GM12878 (cell line): ENCODE measurements around the gene STX16. TPM values are rescaled to one million over a fixed set of nuclear protein-coding genes. Genes with fewer than 3 reads are reported as not detected.

ENCODE experiments used
- ATAC-seq: fragments of 200-7000 bp; cut with Tn5 transposase; 3 replicates; pipeline ENCODE4 v1.9.1; 2020; ENCODE audit warnings: mild to moderate bottlenecking, moderate library complexity
- BruUV-seq: library from RNA; stranded (reverse); fragments of 400-500 nt; replicated peaks from 2 replicates; lab custom pipeline; 2021; lab: Mats Ljungman, UMichigan
- CTCF ChIA-PET: fragments of 300-600 bp; sonication (Branson Sonifier 250); formaldehyde crosslinking; extraction: SDS; loops from one replicate; lab custom pipeline; 2021; ENCODE audit warnings: inconsistent platforms; lab: Yijun Ruan, JAX
- POLR2A ChIA-PET: fragments of 350-600 bp; formaldehyde crosslinking; extraction: SDS; loops from one replicate; lab custom pipeline; 2021; ENCODE audit warnings: inconsistent platforms; lab: Charles Lee
- RAD21 ChIA-PET: fragments of 300-600 bp; sonication (Branson Sonifier 250); formaldehyde crosslinking; loops from one replicate; lab custom pipeline; 2023; ENCODE audit warnings: antibody characterized with exemption; ENCODE audit not compliant: unreplicated experiment; lab: Charles Lee
- SMC1A ChIA-PET: fragments of 300-600 bp; sonication (Branson Sonifier 250); formaldehyde crosslinking; loops from one replicate; lab custom pipeline; 2023; ENCODE audit not compliant: unreplicated experiment, uncharacterized antibody; lab: Charles Lee
- DNase-seq: peaks from one replicate; pipeline ENCODE4 v3.0.0-alpha.2; 2011; ENCODE audit warnings: low read depth, low spot score
- FAIRE-seq: peaks from 3 replicates; lab custom pipeline; 2011; peaks lifted over from hg19 to GRCh38; lab: Jason Lieb, UNC
- H2AFZ ChIP-seq: 2 replicates; pipeline ENCODE4 v1.6.0; 2011; ENCODE audit warnings: low read depth, low read length, control low read depth; ENCODE audit not compliant: control insufficient read depth
- H3K27ac ChIP-seq: 2 replicates; pipeline ENCODE4 v1.5.1; 2011; ENCODE audit warnings: control low read depth; ENCODE audit not compliant: control insufficient read depth, insufficient read depth
- H3K27me3 ChIP-seq, 2 experiments: replicated peaks in 1 of 2; 2 replicates each; pipeline versions ENCODE4 v1.6.0 to v1.6.1; 2011; ENCODE audit warnings: low read length in 1 of 2; ENCODE audit not compliant: control insufficient read depth in 2 of 2, insufficient read depth in 2 of 2
- H3K36me3 ChIP-seq, 2 experiments: 2 replicates each; pipeline ENCODE4 v1.5.1; 2011; ENCODE audit warnings: low read length in 1 of 2; ENCODE audit not compliant: control insufficient read depth in 2 of 2, insufficient read depth in 2 of 2
- H3K4me1 ChIP-seq: 2 replicates; pipeline ENCODE4 v1.6.1; 2011; ENCODE audit warnings: mild to moderate bottlenecking, low read length, moderate library complexity, mixed read lengths; ENCODE audit not compliant: control insufficient read depth, insufficient read depth
- H3K4me2 ChIP-seq: 2 replicates; pipeline ENCODE4 v1.6.0; 2011; ENCODE audit warnings: control low read depth; ENCODE audit not compliant: control insufficient read depth, insufficient read depth
- H3K4me3 ChIP-seq: fragments of 200-600 bp; sonication (generic); 2 replicates; pipeline ENCODE4 v1.5.1; 2016
- H3K79me2 ChIP-seq: 2 replicates; pipeline ENCODE4 v1.6.0; 2011; ENCODE audit warnings: low read length; ENCODE audit not compliant: control insufficient read depth, insufficient read depth
- H3K9ac ChIP-seq: 2 replicates; pipeline ENCODE4 v1.8.0; 2011; ENCODE audit warnings: low read length, control low read depth, mixed read lengths; ENCODE audit not compliant: control insufficient read depth, insufficient read depth
- H3K9me3 ChIP-seq: replicated peaks from 3 replicates; pipeline ENCODE4 v1.5.1; 2011; ENCODE audit warnings: mild to moderate bottlenecking, low read length; ENCODE audit not compliant: control insufficient read depth, insufficient read depth
- H4K20me1 ChIP-seq: 2 replicates; pipeline ENCODE4 v1.6.0; 2011; ENCODE audit not compliant: control insufficient read depth, insufficient read depth
- BCL3 ChIP-seq: IDR thresholded peaks from 2 replicates; pipeline ENCODE4 v1.6.1; 2011; ENCODE audit warnings: borderline replicate concordance, low read depth, mild to moderate bottlenecking, moderate library complexity, low read length; ENCODE audit not compliant: insufficient read depth, poor library complexity, severe bottlenecking
- BHLHE40 ChIP-seq, 2 experiments: fragments of 450-650 bp in 1 of 2; IDR thresholded peaks; 2 replicates each; pipeline ENCODE4 v1.6.1; 2011 to 2017; ENCODE audit warnings: low read depth in 2 of 2, borderline replicate concordance in 1 of 2, improper control_type of control experiment in 1 of 2, low read length in 1 of 2, mild to moderate bottlenecking in 1 of 2
- BRCA1 ChIP-seq: IDR thresholded peaks from 2 replicates; pipeline ENCODE4 v1.6.1; 2011; ENCODE audit warnings: low read depth, low read length, improper control_type of control experiment
- CTCF ChIP-seq, 3 experiments: IDR thresholded peaks in 2 of 3; conservative IDR thresholded peaks in 1 of 3; 2 replicates each; pipeline ENCODE4 v1.5.1; 2011; ENCODE audit warnings: low read depth in 3 of 3, low read length in 3 of 3, mild to moderate bottlenecking in 3 of 3, control low read depth in 2 of 3, moderate library complexity in 2 of 3, inconsistent platforms in 1 of 3, mixed read lengths in 1 of 3; ENCODE audit not compliant: control insufficient read depth in 2 of 3, insufficient read depth in 1 of 3; ENCODE audit errors: extremely low read depth in 1 of 3
- DPF2 ChIP-seq: fragments of 450-650 bp; IDR thresholded peaks from 2 replicates; pipeline ENCODE4 v1.6.1; 2017; ENCODE audit warnings: mild to moderate bottlenecking
- EGR1 ChIP-seq, 2 experiments: IDR thresholded peaks; 1 replicate in 1 of 2; 2 replicates in 1 of 2; pipeline ENCODE4 v1.6.1; 2011 to 2012; ENCODE audit warnings: low read depth in 2 of 2, low read length in 2 of 2, borderline replicate concordance in 1 of 2, mild to moderate bottlenecking in 1 of 2, moderate library complexity in 1 of 2
- EP300 ChIP-seq, 2 experiments: fragments of 150-350 bp in 1 of 2; IDR thresholded peaks; 2 replicates each; pipeline ENCODE4 v1.6.1; 2011 to 2012; ENCODE audit warnings: low read depth in 2 of 2, low read length in 2 of 2, borderline replicate concordance in 1 of 2, improper control_type of control experiment in 1 of 2, inconsistent platforms in 1 of 2; ENCODE audit not compliant: control insufficient read depth in 1 of 2
- HDAC2 ChIP-seq: fragments of 200-600 bp; sonication (generic); IDR thresholded peaks from 2 replicates; pipeline ENCODE4 v1.6.1; 2017
- HDGF ChIP-seq: fragments of 450-650 bp; IDR thresholded peaks from 2 replicates; pipeline ENCODE4 v1.6.1; 2016; ENCODE audit warnings: antibody characterized with exemption
- JUNB ChIP-seq: IDR thresholded peaks from 2 replicates; pipeline ENCODE4 v1.6.1; 2016; ENCODE audit warnings: antibody characterized with exemption, mild to moderate bottlenecking
- PML ChIP-seq: IDR thresholded peaks from 2 replicates; pipeline ENCODE4 v1.6.1; 2012; ENCODE audit warnings: low read length, inconsistent platforms
- POLR2AphosphoS2 ChIP-seq: IDR thresholded peaks from 2 replicates; pipeline ENCODE4 v1.6.1; 2011; ENCODE audit warnings: low read depth, mild to moderate bottlenecking, low read length, improper control_type of control experiment, moderate library complexity
- POU2F2 ChIP-seq: IDR thresholded peaks from 3 replicates; pipeline ENCODE4 v1.6.1; 2011; ENCODE audit warnings: low read depth, mild to moderate bottlenecking, low read length, borderline replicate concordance
- RBBP5 ChIP-seq: fragments of 200-600 bp; sonication (generic); conservative IDR thresholded peaks from 2 replicates; pipeline ENCODE4 v1.6.1; 2016
- RELB ChIP-seq: fragments of 450-650 bp; IDR thresholded peaks from 2 replicates; pipeline ENCODE4 v1.6.1; 2017; ENCODE audit warnings: low read depth, mild to moderate bottlenecking, moderate library complexity
- SIX5 ChIP-seq: IDR thresholded peaks from 2 replicates; pipeline ENCODE4 v1.6.1; 2011; ENCODE audit warnings: mild to moderate bottlenecking, low read depth, low read length, moderate library complexity; ENCODE audit not compliant: severe bottlenecking
- SUPT20H ChIP-seq: IDR thresholded peaks from 2 replicates; pipeline ENCODE4 v1.6.1; 2011; ENCODE audit warnings: low read depth, mild to moderate bottlenecking, low read length, moderate library complexity, borderline replicate concordance; ENCODE audit not compliant: control insufficient read depth
- YY1 ChIP-seq: IDR thresholded peaks from 2 replicates; pipeline ENCODE4 v1.6.1; 2011; ENCODE audit warnings: low read depth, mild to moderate bottlenecking, low read length
- WGBS: methylation state at CpG from one replicate; pipeline ENCODE4 v1.1.6; 2016; ENCODE audit warnings: low lambda C conversion rate; ENCODE audit not compliant: insufficient replicate concordance, insufficient coverage; ENCODE audit errors: missing lambda C conversion rate; 5-methylcytosine and 5-hydroxymethylcytosine counted together
- in situ Hi-C: fragments of 300-500 bp; cut with MboI; formaldehyde crosslinking; loops from 9 replicates; pipeline ENCODE4 v1.14.3; 2018; ENCODE audit warnings: mixed read lengths
- intact Hi-C: fragments of 100-400 bp; cut with micrococcal nuclease; formaldehyde crosslinking; loops from one replicate; pipeline ENCODE4 v1.14.2; 2022; ENCODE audit not compliant: unreplicated experiment
- polyA plus RNA-seq, 11 experiments: library from polyadenylated mRNA; depleted of rRNA in 4 of 11; unstranded in 6 of 11; stranded (reverse) in 5 of 11; fragments of >200 nt; fragmentation: Nextera tagmentation in 4 of 11; fragmentation: Illumina TruSeq in 1 of 11; extraction: Ambion mirVana in 4 of 11; extraction: Trizol in 1 of 11; gene quantifications; 1 replicate in 1 of 11; 2 replicates in 10 of 11; pipeline versions ENCODE4 v1.2.1 to v1.2.3, GENCODE V29; 2011 to 2016; ENCODE audit warnings: inconsistent platforms in 2 of 11, missing spikeins in 2 of 11, low read depth in 1 of 11
- total RNA-seq, 4 experiments: library from RNA; depleted of rRNA in 3 of 4; stranded (reverse); fragments of >200 nt in 3 of 4; fragmentation: Illumina TruSeq in 1 of 4; extraction: Trizol in 1 of 4; gene quantifications; 2 replicates each; pipeline versions ENCODE4 v1.2.1 to v1.2.3, GENCODE V29; 2013 to 2021

The STX16 gene
- total and polyA plus RNA-seq, 10 of the 15 experiments (the other 5 are each of a cell fraction or from before 2014, with no cell fraction given), result 6.3 to 68.4 (median 35.8) TPM

GRCh38 chr20:58619077-58619863, 31.8 kb upstream of the STX16 start:
- WGBS, result 45% methylated on average over 16 of the region's 22 CpGs
- Histone ChIP-seq H3K4me2 (no peak overlapping the region), H4K20me1 (peaks cover 5% of the 10 kb centered on the region; the same call in 1 of the 2 replicates), H3K79me2 (no peaks in the 10 kb centered on the region), H3K9ac (no peak overlapping the region), H3K27ac (no peak overlapping the region), H2AFZ (no peak overlapping the region), H3K9me3 (no peaks in the 10 kb centered on the region), H3K4me3 (no peak overlapping the region), H3K27me3 (peaks cover 0 to 3% of the 10 kb centered on the region in 2 experiments; a peak in 2 of 4 replicates), H3K36me3 (no peaks in the 10 kb centered on the region), H3K4me1 (no peaks in the 10 kb centered on the region)
- no peak for FAIRE-seq
- CTCF ChIA-PET, result no interaction called here
- no TSS peak for BruUV-seq
- SMC1A ChIA-PET, result no interaction called here
- no peak for ATAC-seq
- DNase-seq, result no peak
- RAD21 ChIA-PET, result interaction anchor here (0.6 kb wide), 1 partner anchor 25 kb away, joined by 3 read pairs; no protein-coding TSS in a partner anchor
- in situ Hi-C loops (no loop called here), intact Hi-C loops (no loop called here)
- POLR2A ChIA-PET, result no interaction called here
- TF ChIP-seq BRCA1 (no peak), EGR1 (IDR thresholded peaks at IDR 0.05; ENCODE audit: borderline replicate concordance in 1 of 2, low read depth in 2 of 2, low read length in 2 of 2) (no peak), RELB (no peak), HDAC2 (no peak), RBBP5 (no peak), HDGF (no peak), SIX5 (no peak), PML (no peak), DPF2 (no peak), YY1 (no peak), SUPT20H (no peak), POU2F2 (no peak), EP300 (IDR thresholded peaks at IDR 0.05; ENCODE audit: borderline replicate concordance in 1 of 2, control insufficient read depth in 1 of 2, low read depth in 2 of 2, low read length in 2 of 2) (no peak), POLR2AphosphoS2 (no peak), BHLHE40 (IDR thresholded peaks at IDR 0.05; ENCODE audit: borderline replicate concordance in 1 of 2, low read depth in 2 of 2, low read length in 1 of 2) (no peak), JUNB (no peak), BCL3 (no peak), CTCF (IDR thresholded peaks at IDR 0.05 in 2 of 3, conservative IDR thresholded peaks at IDR 0.05 in 1 of 3; ENCODE audit: control insufficient read depth in 2 of 3, extremely low read depth in 1 of 3, insufficient read depth in 1 of 3, low read depth in 3 of 3, low read length in 3 of 3) (no peak)
